ES-I3 (cell line): ENCODE measurements around the gene MTIF2.
"Not testable (repeated sequence)": the region's sequence is repeated elsewhere in the genome, so short reads cannot be mapped to it uniquely, and the experiment has no call there.

ENCODE experiments used
- H3K36me3 ChIP-seq: 2 replicates; pipeline ENCODE4 v1.6.1; 2013; ENCODE audit warnings: mild to moderate bottlenecking, low read length, control low read depth, moderate library complexity; ENCODE audit not compliant: insufficient read depth
- H3K4me1 ChIP-seq: 2 replicates; pipeline ENCODE4 v1.6.1; 2013; ENCODE audit warnings: mild to moderate bottlenecking, control low read depth, low read length; ENCODE audit not compliant: insufficient read depth
- H3K9ac ChIP-seq: 2 replicates; pipeline ENCODE4 v1.6.1; 2013; ENCODE audit warnings: low read depth, mild to moderate bottlenecking, low read length, moderate library complexity
- H3K9me3 ChIP-seq: 2 replicates; pipeline ENCODE4 v1.6.1; 2013; ENCODE audit warnings: mild to moderate bottlenecking, low read length, moderate library complexity; ENCODE audit not compliant: control insufficient read depth, insufficient read depth

Gene MTIF2

GRCh38 chr2:55196526-55196925 lies 72.5 kb downstream of the MTIF2 start:
- Histone ChIP-seq H3K4me1 (no peaks in the 10 kb centered on the region), H3K36me3 (no peaks in the 10 kb centered on the region), H3K9ac (no peak overlapping the region), H3K9me3 (no peaks in the 10 kb centered on the region; the same call in 1 of the 2 replicates)

DNA sequence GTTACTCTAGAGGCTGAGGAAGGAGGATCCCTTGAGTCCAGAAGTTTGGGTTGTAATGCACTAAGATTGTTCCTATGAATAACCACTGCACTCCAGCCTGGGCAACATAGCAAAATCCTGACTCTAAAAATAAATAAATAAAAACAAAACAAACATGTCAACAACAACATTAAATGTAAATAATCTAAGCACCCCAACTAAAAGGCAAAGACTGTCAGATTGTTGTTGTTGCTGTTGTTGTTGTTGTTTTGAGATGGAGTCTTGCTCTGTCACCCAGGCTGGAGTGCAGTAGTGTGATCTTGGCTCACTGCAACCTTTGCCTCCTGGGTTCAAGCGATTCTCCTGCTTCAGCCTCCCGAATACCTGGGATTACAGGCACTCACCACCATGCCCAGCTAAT lies 77.1 kb downstream of the MTIF2 start:
- not testable (repeated sequence) for H3K9me3 ChIP-seq, H3K9ac ChIP-seq, H3K36me3 ChIP-seq, H3K4me1 ChIP-seq

GRCh38 chr2:55186837-55187236 lies 82.2 kb downstream of the MTIF2 start:
- H3K9ac ChIP-seq, H3K9me3 ChIP-seq, H3K4me1 ChIP-seq, H3K36me3 ChIP-seq: not testable (repeated sequence)
